Uterus (tissue), 4 donors: ENCODE results near the gene RBM5. TPM values are rescaled to one million over a fixed set of nuclear protein-coding genes. Genes with fewer than 3 reads are reported as not detected.

Experiments
- DNase-seq, 2 donors: peaks; one replicate each; pipeline ENCODE4 v3.0.0-alpha.2; 2019 to 2020
- H3K27ac ChIP-seq, 2 donors: fragments of 200-600 bp; sonication (generic); 1 replicate in 1 of 2; 2 replicates in 1 of 2; pipeline ENCODE4 v1.5.1; 2016 to 2018
- H3K27me3 ChIP-seq, 2 donors: fragments of 200-600 bp; sonication (generic); one replicate each; pipeline ENCODE4 v1.5.1; 2018 to 2019; ENCODE audit warnings: control low read depth in 1 of 2
- H3K36me3 ChIP-seq, 2 donors: fragments of 200-600 bp; sonication (generic); one replicate each; pipeline ENCODE4 v1.5.1; 2019; ENCODE audit warnings: control low read depth in 1 of 2
- H3K4me1 ChIP-seq, 2 donors: fragments of 200-600 bp; sonication (generic); one replicate each; pipeline ENCODE4 v1.5.1; 2018 to 2019; ENCODE audit warnings: control low read depth in 1 of 2
- H3K4me3 ChIP-seq, 2 donors: fragments of 200-600 bp; sonication (generic); 1 replicate in 1 of 2; 2 replicates in 1 of 2; pipeline ENCODE4 v1.5.1; 2018 to 2019; ENCODE audit warnings: mild to moderate bottlenecking in 1 of 2
- H3K9me3 ChIP-seq, 2 donors: fragments of 200-600 bp; sonication (generic); one replicate each; pipeline ENCODE4 v1.5.1; 2019; ENCODE audit warnings: control low read depth in 1 of 2
- CTCF ChIP-seq, 4 experiments: fragments of 200-600 bp in 2 of 4; fragments of 450-650 bp in 2 of 4; sonication (generic) in 2 of 4; IDR thresholded peaks; one replicate each; pipeline ENCODE4 v1.5.1; 2016 to 2019; ENCODE audit warnings: antibody characterized with exemption in 4 of 4, mild to moderate bottlenecking in 2 of 4, moderate library complexity in 1 of 4
- POLR2A ChIP-seq, 2 donors: fragments of 450-650 bp; IDR thresholded peaks; one replicate each; pipeline ENCODE4 v1.6.1; 2016; ENCODE audit warnings: antibody characterized with exemption in 2 of 2, mild to moderate bottlenecking in 1 of 2, moderate library complexity in 1 of 2
- intact Hi-C: fragments of 100-400 bp; cut with DNase I; formaldehyde crosslinking; loops from one replicate; pipeline ENCODE4 v1.15.1; 2023; ENCODE audit warnings: low total_unique reads
- total RNA-seq, 4 donors: library from RNA; depleted of rRNA in 3 of 4; stranded (reverse); fragments of >200 nt in 3 of 4; gene quantifications; one replicate each; pipeline versions ENCODE4 v1.1.0 to v1.2.4, GENCODE V29; 2014 to 2023
- donor health status: DM: yes; HTN: yes; CAD: no.

Gene RBM5
- total RNA-seq: 100 to 1,000 TPM; 154 to 345 (median 197) TPM

- Histone ChIP-seq H3K27ac (peak within 1 kb of the TSS; percentile 94 to 98), H3K27me3 (no peaks in the 10 kb centered on the region), H3K4me3 (peak within 1 kb of the TSS; percentile 90 to 97), H3K9me3 (no peaks in the 10 kb centered on the region), H3K36me3 (no peaks in the 10 kb centered on the region), H3K4me1 (peaks cover 6 to 14% of the 10 kb centered on the region in 2 donors)
- intact Hi-C loops: no loop called here
- TF ChIP-seq POLR2A (IDR thresholded peaks at IDR 0.05) (peak; percentile 65 to 68), CTCF (IDR thresholded peaks at IDR 0.05) (no peak)
- peak; percentile 90 for DNase-seq
Observed at GRCh38 chr3:50088725-50089608, at the start of gene RBM5. Gene RBM5 (plus strand): TSS chr3:50088919. CDS start chr3:50090435, 1,516 bp downstream.

GRCh38 chr3:50044976-50045375 lies 43.7 kb upstream of the RBM5 start:
- no peaks in the 10 kb centered on the region for H3K27me3 ChIP-seq
- no peak overlapping the region for H3K4me3 ChIP-seq
- intact Hi-C loops: no loop called here
- H3K9me3 ChIP-seq: no peaks in the 10 kb centered on the region
- H3K36me3 ChIP-seq: no peaks in the 10 kb centered on the region
- no peak for DNase-seq
- H3K27ac ChIP-seq: no peak overlapping the region
- TF ChIP-seq CTCF (IDR thresholded peaks at IDR 0.05) (no peak), POLR2A (IDR thresholded peaks at IDR 0.05) (no peak)
- H3K4me1 ChIP-seq: no peaks in the 10 kb centered on the region

GRCh38 chr3:50047426-50047825 lies 41.3 kb upstream of the RBM5 start:
- Histone ChIP-seq H3K4me3 (no peak overlapping the region), H3K9me3 (no peaks in the 10 kb centered on the region), H3K27me3 (no peaks in the 10 kb centered on the region), H3K36me3 (no peaks in the 10 kb centered on the region), H3K4me1 (no peaks in the 10 kb centered on the region), H3K27ac (no peak overlapping the region)
- DNase-seq: no peak
- intact Hi-C loops: no loop called here
- TF ChIP-seq CTCF (IDR thresholded peaks at IDR 0.05) (no peak), POLR2A (IDR thresholded peaks at IDR 0.05) (no peak)

- no peaks in the 10 kb centered on the region for H3K4me1 ChIP-seq
- TF ChIP-seq CTCF (IDR thresholded peaks at IDR 0.05) (no peak), POLR2A (IDR thresholded peaks at IDR 0.05) (no peak)
- no peak overlapping the region for H3K27ac ChIP-seq
- intact Hi-C loops: no loop called here
- H3K36me3 ChIP-seq: no peaks in the 10 kb centered on the region
- no peaks in the 10 kb centered on the region for H3K27me3 ChIP-seq
- H3K9me3 ChIP-seq: no peaks in the 10 kb centered on the region
- H3K4me3 ChIP-seq: no peak overlapping the region
- no peak for DNase-seq
Observed at GRCh38 chr3:50050361-50050760, 38.4 kb upstream of the RBM5 start.

- no peak for DNase-seq
- H3K27me3 ChIP-seq: no peaks in the 10 kb centered on the region
- no peaks in the 10 kb centered on the region for H3K36me3 ChIP-seq
- H3K9me3 ChIP-seq: no peaks in the 10 kb centered on the region
- intact Hi-C loops: no loop called here
- no peak overlapping the region for H3K4me3 ChIP-seq
- H3K4me1 ChIP-seq: no peaks in the 10 kb centered on the region
- H3K27ac ChIP-seq: no peak overlapping the region
- TF ChIP-seq CTCF (IDR thresholded peaks at IDR 0.05) (no peak), POLR2A (IDR thresholded peaks at IDR 0.05) (no peak)
Observed at GRCh38 chr3:50057756-50058155, 31.0 kb upstream of the RBM5 start.
